ENCODE measurements around the gene ATP6V0C.
"Not testable (repeated sequence)": the region's sequence is repeated elsewhere in the genome, so short reads cannot be mapped to it uniquely, and the experiment has no call there.

ATP6V0C gene

DNA sequence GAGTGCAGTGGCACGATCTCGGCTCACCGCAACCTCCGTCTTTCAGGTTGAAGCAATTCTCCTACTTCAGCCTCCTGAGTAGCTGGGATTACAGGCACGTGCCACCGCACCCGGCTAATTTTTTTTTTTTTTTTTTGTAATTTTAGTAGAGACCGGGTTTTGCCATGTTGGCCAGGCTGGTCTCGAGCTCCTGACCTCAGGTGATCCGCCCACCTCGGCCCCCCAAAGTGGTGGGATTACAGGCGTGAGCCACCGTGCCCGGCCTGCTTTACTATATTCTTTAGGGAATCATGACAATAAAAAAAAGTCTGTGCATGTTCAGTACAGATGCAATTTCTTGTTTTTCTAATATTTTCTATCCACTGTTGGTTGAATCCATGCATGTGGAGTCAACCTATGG is 30.0 kb downstream of the ATP6V0C start:
- H4K20me1 ChIP-seq (ENCODE audit: insufficient read depth, low read length); H3K9me3 ChIP-seq (ENCODE audit: low read length); H3F3A ChIP-seq (ENCODE audit: insufficient read depth, low read length); H3K9ac ChIP-seq (ENCODE audit: low read length); H3K27me3 ChIP-seq (ENCODE audit: insufficient read depth, low read length); H3K27ac ChIP-seq (ENCODE audit: low read depth, low read length, poor library complexity, severe bottlenecking); H3K4me3 ChIP-seq (ENCODE audit: low read depth, low read length, poor library complexity, severe bottlenecking); H2AFZ ChIP-seq (ENCODE audit: low read length); H3K36me3 ChIP-seq (ENCODE audit: insufficient read depth, low read length); H3K9me2 ChIP-seq (ENCODE audit: low read depth, low read length); H3K4me2 ChIP-seq (ENCODE audit: low read length): not testable (repeated sequence)
- Histone ChIP-seq H3K4me1 (ENCODE audit: insufficient read depth, low read length, severe bottlenecking) (peaks cover 36% of the 10 kb centered on the region), H3K79me2 (ENCODE audit: insufficient read depth, low read length) (peaks cover 35% of the 10 kb centered on the region)

DNA sequence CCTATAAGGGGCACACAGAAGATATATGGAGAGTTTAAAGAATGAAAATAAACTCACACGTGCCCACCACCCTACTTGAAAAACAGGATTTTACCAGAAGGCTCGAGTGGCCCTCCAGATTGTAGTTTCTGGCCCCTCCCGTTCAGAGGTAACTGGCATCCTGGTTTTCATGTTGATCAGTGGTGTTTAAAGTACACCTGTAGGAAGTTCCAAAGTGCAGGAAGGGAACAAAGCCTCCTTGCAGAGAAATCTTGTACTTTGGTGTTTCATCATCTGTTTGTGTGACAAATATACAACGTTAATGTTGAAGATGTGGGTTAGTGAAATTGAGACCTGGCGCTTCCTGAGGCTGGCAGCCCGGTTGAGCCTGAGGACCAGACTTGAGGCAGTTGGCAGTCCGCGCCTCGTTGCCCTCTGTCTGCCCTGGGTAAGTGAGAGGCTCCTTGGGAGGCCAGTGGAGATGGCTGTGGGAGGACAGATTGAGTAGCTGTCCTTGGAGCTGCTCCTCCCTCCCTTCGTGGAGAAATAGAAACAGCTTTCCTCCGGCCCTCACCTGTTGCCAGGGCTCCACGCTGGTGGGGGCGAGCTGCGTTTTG is 36.6 kb downstream of the ATP6V0C start:
- H3K4me3 ChIP-seq (ENCODE audit: low read depth, low read length, poor library complexity, severe bottlenecking); H3K4me1 ChIP-seq (ENCODE audit: insufficient read depth, low read length, severe bottlenecking); H3K27me3 ChIP-seq (ENCODE audit: insufficient read depth, low read length); H3K9me2 ChIP-seq (ENCODE audit: low read depth, low read length); H3K9me3 ChIP-seq (ENCODE audit: low read length); H4K20me1 ChIP-seq (ENCODE audit: insufficient read depth, low read length); H3K9ac ChIP-seq (ENCODE audit: low read length); H3K27ac ChIP-seq (ENCODE audit: low read depth, low read length, poor library complexity, severe bottlenecking); H3K36me3 ChIP-seq (ENCODE audit: insufficient read depth, low read length); H3F3A ChIP-seq (ENCODE audit: insufficient read depth, low read length); H3K4me2 ChIP-seq (ENCODE audit: low read length); H2AFZ ChIP-seq (ENCODE audit: low read length): not testable (repeated sequence)
- peaks cover 12% of the 10 kb centered on the region for H3K79me2 ChIP-seq (ENCODE audit: insufficient read depth, low read length)

DNA sequence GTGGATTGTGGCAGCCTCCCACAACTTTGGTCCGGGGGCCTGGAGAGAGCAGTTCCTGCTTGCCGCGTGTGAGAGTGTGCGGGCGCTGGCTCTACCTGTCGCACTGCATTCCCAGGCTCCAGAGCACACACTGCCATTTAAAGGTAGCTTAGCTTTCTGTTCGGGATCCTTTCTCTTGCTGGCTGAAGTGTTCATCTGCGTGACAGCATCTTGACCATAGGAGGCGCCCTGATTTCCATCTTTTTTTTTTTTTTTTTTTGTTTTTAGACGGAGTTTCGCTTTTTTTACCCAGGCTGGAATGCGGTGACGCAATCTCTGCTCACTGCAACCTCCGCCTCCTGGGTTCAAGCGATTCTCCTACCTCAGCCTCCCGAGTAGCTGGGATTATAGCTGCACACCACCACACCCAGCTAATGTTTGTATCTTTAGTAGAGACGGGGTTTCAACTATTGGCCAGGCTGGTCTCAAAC is 37.7 kb downstream of the ATP6V0C start:
- not testable (repeated sequence) for H2AFZ ChIP-seq (ENCODE audit: low read length); H3K27me3 ChIP-seq (ENCODE audit: insufficient read depth, low read length); H3K9me2 ChIP-seq (ENCODE audit: low read depth, low read length); H3F3A ChIP-seq (ENCODE audit: insufficient read depth, low read length); H3K9me3 ChIP-seq (ENCODE audit: low read length); H3K79me2 ChIP-seq (ENCODE audit: insufficient read depth, low read length); H3K4me3 ChIP-seq (ENCODE audit: low read depth, low read length, poor library complexity, severe bottlenecking); H3K27ac ChIP-seq (ENCODE audit: low read depth, low read length, poor library complexity, severe bottlenecking); H4K20me1 ChIP-seq (ENCODE audit: insufficient read depth, low read length); H3K36me3 ChIP-seq (ENCODE audit: insufficient read depth, low read length); H3K4me1 ChIP-seq (ENCODE audit: insufficient read depth, low read length, severe bottlenecking); H3K9ac ChIP-seq (ENCODE audit: low read length); H3K4me2 ChIP-seq (ENCODE audit: low read length)
- TF ChIP-seq, protein P1, sequence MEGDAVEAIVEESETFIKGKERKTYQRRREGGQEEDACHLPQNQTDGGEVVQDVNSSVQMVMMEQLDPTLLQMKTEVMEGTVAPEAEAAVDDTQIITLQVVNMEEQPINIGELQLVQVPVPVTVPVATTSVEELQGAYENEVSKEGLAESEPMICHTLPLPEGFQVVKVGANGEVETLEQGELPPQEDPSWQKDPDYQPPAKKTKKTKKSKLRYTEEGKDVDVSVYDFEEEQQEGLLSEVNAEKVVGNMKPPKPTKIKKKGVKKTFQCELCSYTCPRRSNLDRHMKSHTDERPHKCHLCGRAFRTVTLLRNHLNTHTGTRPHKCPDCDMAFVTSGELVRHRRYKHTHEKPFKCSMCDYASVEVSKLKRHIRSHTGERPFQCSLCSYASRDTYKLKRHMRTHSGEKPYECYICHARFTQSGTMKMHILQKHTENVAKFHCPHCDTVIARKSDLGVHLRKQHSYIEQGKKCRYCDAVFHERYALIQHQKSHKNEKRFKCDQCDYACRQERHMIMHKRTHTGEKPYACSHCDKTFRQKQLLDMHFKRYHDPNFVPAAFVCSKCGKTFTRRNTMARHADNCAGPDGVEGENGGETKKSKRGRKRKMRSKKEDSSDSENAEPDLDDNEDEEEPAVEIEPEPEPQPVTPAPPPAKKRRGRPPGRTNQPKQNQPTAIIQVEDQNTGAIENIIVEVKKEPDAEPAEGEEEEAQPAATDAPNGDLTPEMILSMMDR (IDR thresholded peaks at IDR 0.05; ENCODE audit: low read length), result peak; percentile 13; the same call in 1 of the 2 replicates

DNA sequence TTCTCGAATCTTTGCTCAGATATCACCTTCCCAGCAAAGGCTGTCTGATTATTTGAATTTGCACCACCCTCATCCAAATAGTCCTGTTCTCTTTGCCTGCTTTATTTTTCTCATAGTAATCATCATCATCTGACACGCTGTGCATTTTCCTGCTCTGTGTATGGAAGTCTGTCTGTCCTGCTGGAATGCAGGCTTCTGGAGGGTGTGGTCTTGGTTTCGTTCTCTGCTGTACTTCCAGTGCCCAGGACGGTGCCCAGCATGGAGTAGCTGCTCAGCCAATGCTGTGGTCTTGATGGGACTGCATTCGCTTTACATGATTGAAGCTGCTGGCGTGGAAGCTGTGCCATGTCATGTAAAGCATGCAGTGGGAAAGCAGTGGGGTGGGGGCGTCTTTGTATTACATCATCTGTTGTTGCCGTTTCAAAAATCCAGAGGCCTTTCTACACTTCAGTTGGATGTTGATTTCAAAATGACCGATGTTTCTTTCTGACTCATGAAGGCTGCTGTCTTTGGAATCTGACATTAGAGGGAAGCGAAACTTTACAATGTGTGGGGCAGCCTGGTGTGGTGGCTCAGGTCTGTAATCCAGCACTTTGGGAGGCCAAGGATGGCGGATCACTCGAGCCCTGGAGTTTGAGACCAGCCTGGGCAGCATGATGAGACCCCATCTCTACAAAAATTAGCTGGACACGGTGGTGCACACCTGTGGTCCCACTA is 41.1 kb downstream of the ATP6V0C start:
- H3K4me1 ChIP-seq (ENCODE audit: insufficient read depth, low read length, severe bottlenecking); H3K9me3 ChIP-seq (ENCODE audit: low read length); H3K4me3 ChIP-seq (ENCODE audit: low read depth, low read length, poor library complexity, severe bottlenecking); H3K9me2 ChIP-seq (ENCODE audit: low read depth, low read length); H2AFZ ChIP-seq (ENCODE audit: low read length); H3K9ac ChIP-seq (ENCODE audit: low read length); H3K4me2 ChIP-seq (ENCODE audit: low read length); H3K36me3 ChIP-seq (ENCODE audit: insufficient read depth, low read length); H3K79me2 ChIP-seq (ENCODE audit: insufficient read depth, low read length); H3K27ac ChIP-seq (ENCODE audit: low read depth, low read length, poor library complexity, severe bottlenecking); H3F3A ChIP-seq (ENCODE audit: insufficient read depth, low read length); H3K27me3 ChIP-seq (ENCODE audit: insufficient read depth, low read length); H4K20me1 ChIP-seq (ENCODE audit: insufficient read depth, low read length): not testable (repeated sequence)

DNA sequence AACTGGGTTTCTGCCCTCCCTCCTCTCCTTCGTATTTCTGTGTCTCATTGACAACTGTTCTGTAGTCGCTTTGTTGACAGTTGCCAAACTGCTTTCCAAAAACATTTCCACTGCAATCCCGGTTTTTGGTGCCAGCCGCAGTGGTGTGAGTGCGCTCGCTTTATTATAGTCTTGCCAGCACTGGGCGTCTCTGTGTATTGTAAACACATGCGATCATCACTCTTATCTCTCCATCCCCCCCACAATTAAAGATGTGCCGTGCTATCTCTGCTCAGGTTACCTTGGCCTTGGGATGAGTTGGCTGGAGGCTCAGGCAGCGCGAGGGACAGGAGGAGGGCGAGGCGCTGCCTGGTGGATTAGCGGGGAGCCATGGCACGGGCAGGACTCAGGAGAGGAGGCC is 43.4 kb downstream of the ATP6V0C start:
- H3K27me3 ChIP-seq (ENCODE audit: insufficient read depth, low read length); H3F3A ChIP-seq (ENCODE audit: insufficient read depth, low read length); H3K36me3 ChIP-seq (ENCODE audit: insufficient read depth, low read length); H3K9ac ChIP-seq (ENCODE audit: low read length); H3K9me3 ChIP-seq (ENCODE audit: low read length); H3K4me3 ChIP-seq (ENCODE audit: low read depth, low read length, poor library complexity, severe bottlenecking); H3K27ac ChIP-seq (ENCODE audit: low read depth, low read length, poor library complexity, severe bottlenecking); H3K9me2 ChIP-seq (ENCODE audit: low read depth, low read length); H3K4me2 ChIP-seq (ENCODE audit: low read length); H3K79me2 ChIP-seq (ENCODE audit: insufficient read depth, low read length); H4K20me1 ChIP-seq (ENCODE audit: insufficient read depth, low read length); H2AFZ ChIP-seq (ENCODE audit: low read length); H3K4me1 ChIP-seq (ENCODE audit: insufficient read depth, low read length, severe bottlenecking): not testable (repeated sequence)

DNA sequence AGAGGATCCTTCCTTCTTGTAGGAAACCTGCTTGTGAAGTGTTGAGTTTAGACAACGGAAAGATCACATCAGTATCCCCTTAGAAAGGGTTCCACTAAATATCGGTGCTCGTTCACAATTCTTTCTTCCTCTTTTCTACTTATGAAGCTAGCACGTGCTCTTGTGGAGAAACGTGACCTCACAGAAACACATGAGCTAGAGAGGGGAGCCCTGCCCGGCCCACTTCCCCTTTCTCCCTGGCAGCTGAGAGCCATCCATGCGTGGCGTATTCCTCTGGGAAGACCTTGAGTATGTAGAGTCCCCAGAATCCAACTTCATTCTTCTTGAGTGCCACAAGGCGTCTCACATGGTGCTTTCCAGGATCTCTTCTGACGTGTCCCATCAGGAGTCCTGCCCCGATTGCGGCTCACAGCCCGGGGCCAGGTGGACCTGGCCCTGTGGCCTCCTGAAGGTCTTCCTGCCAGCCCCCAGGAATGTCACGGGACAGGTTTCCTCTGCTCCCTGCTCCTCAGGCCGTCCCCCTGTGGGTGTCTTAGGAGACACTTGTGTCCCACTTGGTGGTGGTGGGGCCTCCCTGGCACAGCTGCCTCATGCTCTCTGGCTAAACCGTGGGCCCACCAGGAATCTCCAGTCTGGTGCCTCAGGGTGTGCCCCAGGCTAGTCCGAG is 46.5 kb downstream of the ATP6V0C start:
- not testable (repeated sequence) for H3F3A ChIP-seq (ENCODE audit: insufficient read depth, low read length); H4K20me1 ChIP-seq (ENCODE audit: insufficient read depth, low read length); H3K79me2 ChIP-seq (ENCODE audit: insufficient read depth, low read length); H3K9me2 ChIP-seq (ENCODE audit: low read depth, low read length); H3K27me3 ChIP-seq (ENCODE audit: insufficient read depth, low read length); H3K36me3 ChIP-seq (ENCODE audit: insufficient read depth, low read length); H2AFZ ChIP-seq (ENCODE audit: low read length); H3K9me3 ChIP-seq (ENCODE audit: low read length); H3K4me3 ChIP-seq (ENCODE audit: low read depth, low read length, poor library complexity, severe bottlenecking); H3K4me1 ChIP-seq (ENCODE audit: insufficient read depth, low read length, severe bottlenecking); H3K9ac ChIP-seq (ENCODE audit: low read length); H3K4me2 ChIP-seq (ENCODE audit: low read length)
- H3K27ac ChIP-seq (ENCODE audit: low read depth, low read length, poor library complexity, severe bottlenecking), result peak overlapping the region; percentile 62

All from OCI-LY1 (cell line).